Left renal pelvis (tissue), 4 donors: ENCODE data around the gene IGLL1. TPM values are rescaled to one million over a fixed set of nuclear protein-coding genes. Genes with fewer than 3 reads are reported as not detected.
A peak's percentile ranks its signal among the peaks of the same experiment; 100 is the strongest.
"Not testable (repeated sequence)": the region's sequence is repeated elsewhere in the genome, so short reads cannot be mapped to it uniquely, and the experiment has no call there.

Experiments used
- DNase-seq, 4 donors: peaks; one replicate each; pipeline ENCODE4 v3.0.0-alpha.2; 2013; ENCODE audit warnings: low read depth in 4 of 4, low spot score in 3 of 4
- polyA plus RNA-seq, 4 donors: library from polyadenylated mRNA; unstranded; fragments of 120-200 nt; gene quantifications; one replicate each; pipeline ENCODE4 v1.2.1, GENCODE V29; 2013; ENCODE audit not compliant: insufficient read length in 4 of 4

IGLL1 gene
- polyA plus RNA-seq, 4 donors, result 0.39 to 1.6 (median 1.0) TPM

GRCh38 chr22:23591846-23592245, 11.8 kb upstream of the IGLL1 start:
- no peak for DNase-seq

GRCh38 chr22:23591201-23591791, 11.2 kb upstream of the IGLL1 start:
- peak; percentile 35 to 47 (median 41) for DNase-seq

GRCh38 chr22:23583836-23584235, 3.7 kb upstream of the IGLL1 start:
- no peak for DNase-seq

GRCh38 chr22:23583153-23583552, 3.1 kb upstream of the IGLL1 start:
- DNase-seq, result no peak

- no peak for DNase-seq
These were observed 1.2 kb upstream of the IGLL1 start for GRCh38 chr22:23581260-23581650.

- no peak for DNase-seq
These were observed 628 bp upstream of the IGLL1 start for GRCh38 chr22:23580576-23581259.

GRCh38 chr22:23579280-23579679, 810 bp downstream of the IGLL1 start:
- no peak for DNase-seq

- no peak for DNase-seq
These were observed 1.8 kb downstream of the IGLL1 start for GRCh38 chr22:23578306-23578705.

- DNase-seq, result no peak
These were observed 3.4 kb downstream of the IGLL1 start for GRCh38 chr22:23576681-23577080.

- no peak for DNase-seq
These were observed 4.5 kb downstream of the IGLL1 start for GRCh38 chr22:23575601-23576000.

GRCh38 chr22:23574877-23575276, 5.2 kb downstream of the IGLL1 start:
- DNase-seq, result no peak

- no peak for DNase-seq
These were observed 5.7 kb downstream of the IGLL1 start for GRCh38 chr22:23574371-23574811.

GRCh38 chr22:23573701-23574235, 6.3 kb downstream of the IGLL1 start:
- DNase-seq, result not testable (repeated sequence)

- DNase-seq, result not testable (repeated sequence)
These were observed 7.0 kb downstream of the IGLL1 start for GRCh38 chr22:23573106-23573505.

GRCh38 chr22:23571486-23571885, 8.6 kb downstream of the IGLL1 start:
- no peak for DNase-seq

- DNase-seq, result no peak
These were observed 9.4 kb downstream of the IGLL1 start for GRCh38 chr22:23570681-23571080.

- DNase-seq, result no peak
These were observed 10.4 kb downstream of the IGLL1 start for GRCh38 chr22:23569716-23570115.

- no peak for DNase-seq
These were observed 10.8 kb downstream of the IGLL1 start for GRCh38 chr22:23569291-23569690.

- no peak for DNase-seq
These were observed 13.2 kb downstream of the IGLL1 start for GRCh38 chr22:23566705-23567475.

- peak in 2 of 4 donors; percentile 46 to 52 for DNase-seq
These were observed 14.0 kb downstream of the IGLL1 start for GRCh38 chr22:23565915-23566704.
